Stimulated activated CD8-positive, alpha-beta memory T cell treated with anti-CD3 and anti-CD28 coated beads, Interleukin-2, amount 100 ng/mL, for 48 hours (primary cell): ENCODE data around the gene PTPN22.

Experiments
- DNase-seq, 2 donors: peaks; one replicate each; pipeline ENCODE4 v3.0.0-alpha.2; 2020; ENCODE audit warnings: low read depth in 2 of 2

The PTPN22 gene

DNA sequence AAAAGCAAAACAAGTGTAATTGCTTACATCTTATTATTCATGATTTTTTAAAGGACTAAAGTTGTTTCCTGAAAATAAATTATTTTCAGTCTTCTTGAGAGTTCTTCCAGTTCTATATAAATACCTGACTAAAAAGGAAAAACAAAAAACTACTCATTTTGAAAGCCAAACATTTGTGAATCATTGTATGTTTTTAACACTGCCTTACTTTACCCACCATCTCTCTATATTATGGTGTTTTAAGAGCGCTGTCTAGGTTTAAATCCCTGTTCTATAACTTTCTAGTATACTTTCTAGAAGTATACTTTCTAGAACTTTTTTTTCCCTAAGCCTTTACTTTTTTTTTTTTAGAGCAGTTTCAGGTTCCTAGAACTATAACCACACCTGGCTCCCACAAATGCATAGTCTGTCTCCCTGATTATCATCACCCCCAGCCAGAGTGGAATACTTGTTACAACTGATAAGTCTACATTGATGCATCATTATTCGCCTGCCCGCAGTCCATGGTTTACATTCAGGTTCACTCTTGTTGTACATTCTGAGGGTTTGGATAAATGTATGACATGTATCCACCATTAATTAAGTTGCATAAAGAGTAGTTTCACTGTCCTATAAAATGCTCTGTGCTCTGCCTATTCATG lies 69.0 kb downstream of the PTPN22 start:
- no peak for DNase-seq

DNA sequence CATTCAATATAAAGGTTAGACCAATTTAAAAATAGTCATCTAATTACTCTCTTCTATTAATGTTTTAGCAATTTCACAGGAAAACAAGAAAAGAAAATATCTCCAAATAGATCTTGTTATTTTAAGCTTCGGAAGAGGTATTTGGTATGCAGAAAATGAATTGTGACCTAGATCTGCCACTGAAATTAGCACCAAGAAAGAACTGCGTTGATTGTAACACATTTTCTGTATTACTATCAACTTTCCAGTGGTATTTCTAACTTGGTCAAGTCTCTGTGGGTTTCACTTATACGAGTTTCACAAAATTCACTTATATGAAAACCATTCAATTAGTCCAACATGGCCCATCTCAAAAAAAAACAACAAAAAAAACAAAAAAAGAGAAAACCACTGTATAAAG lies 71.0 kb downstream of the PTPN22 start:
- DNase-seq: no peak

DNA sequence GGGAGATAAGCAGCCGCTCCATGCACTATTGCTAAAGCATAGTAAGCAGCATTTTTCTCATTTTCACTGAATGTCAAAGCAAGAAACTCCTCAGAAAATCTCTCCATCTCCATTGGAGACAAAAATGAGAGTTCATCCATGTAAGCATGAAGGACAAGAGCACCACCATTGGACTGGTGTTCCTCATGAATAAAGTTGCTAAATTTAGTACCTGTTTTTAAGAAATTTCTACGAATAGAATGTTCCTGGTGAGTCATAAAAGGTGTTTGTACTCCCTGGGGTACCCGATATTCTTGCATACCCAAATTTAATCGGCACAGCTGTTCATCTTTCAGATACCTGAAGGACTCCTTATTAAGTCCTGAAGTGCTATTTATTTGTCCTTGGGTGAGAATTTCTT lies 74.0 kb downstream of the PTPN22 start:
- no peak for DNase-seq

DNA sequence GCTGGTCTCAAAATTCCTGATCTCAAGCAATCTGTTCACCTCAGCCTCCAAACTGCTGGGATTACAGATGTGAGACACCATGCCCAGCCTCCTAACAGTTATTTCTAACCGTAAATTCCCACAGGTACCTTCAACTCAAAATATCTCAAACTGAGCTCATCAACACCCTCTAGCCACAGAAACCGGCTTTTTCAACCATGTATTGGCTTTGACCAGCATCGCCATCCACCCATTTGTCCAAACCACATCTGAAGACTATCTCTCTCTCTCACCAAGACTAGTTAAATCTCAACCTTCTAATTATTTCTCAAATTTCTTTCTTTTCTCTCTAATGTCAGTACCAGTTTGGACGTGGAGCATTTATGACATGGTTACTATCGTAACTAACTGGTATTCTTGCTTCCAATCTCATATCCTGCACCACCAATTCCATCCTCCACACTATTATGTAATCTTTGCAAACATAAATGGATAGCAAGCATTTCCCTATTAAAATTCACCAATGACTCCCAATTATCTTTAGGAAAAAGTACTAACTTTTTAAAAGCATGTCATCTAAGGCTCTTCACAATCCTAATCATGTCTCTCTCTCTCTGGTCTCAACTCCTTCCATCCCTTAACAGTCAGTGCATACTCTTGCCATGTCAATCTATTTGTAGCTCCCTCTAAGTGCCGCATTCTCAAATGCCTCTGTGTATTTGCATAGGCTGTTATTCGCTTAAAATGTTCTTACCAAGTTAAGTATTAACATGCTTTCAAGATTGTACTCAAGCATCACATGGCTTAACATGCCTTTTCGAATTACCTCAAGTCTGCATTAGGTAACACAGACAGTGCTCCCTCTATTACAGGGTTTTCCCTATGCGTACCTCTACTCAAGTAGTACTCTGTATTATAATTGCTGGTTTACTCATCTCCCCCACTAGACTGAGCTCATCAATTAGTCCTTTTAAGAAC lies 77.4 kb downstream of the PTPN22 start:
- DNase-seq: no peak

DNA sequence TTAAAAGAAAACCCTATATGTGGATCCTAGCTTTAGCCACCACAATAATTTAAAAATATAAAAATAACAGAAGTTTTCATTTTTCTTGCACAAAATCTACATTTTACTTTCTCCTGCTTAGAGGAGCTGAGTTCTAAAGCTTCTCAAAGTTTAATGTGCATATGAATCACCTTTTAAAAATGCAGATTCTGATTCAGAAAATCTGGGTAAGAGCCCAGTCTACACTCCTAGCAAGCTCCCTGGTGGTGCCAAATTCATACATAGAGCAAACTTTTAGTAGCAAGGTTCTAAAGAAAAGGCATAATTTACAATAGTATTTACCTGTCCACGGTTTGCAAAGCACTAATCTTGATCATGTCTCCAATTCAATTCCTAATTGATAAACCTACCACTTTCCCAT lies 78.5 kb downstream of the PTPN22 start:
- no peak for DNase-seq

DNA sequence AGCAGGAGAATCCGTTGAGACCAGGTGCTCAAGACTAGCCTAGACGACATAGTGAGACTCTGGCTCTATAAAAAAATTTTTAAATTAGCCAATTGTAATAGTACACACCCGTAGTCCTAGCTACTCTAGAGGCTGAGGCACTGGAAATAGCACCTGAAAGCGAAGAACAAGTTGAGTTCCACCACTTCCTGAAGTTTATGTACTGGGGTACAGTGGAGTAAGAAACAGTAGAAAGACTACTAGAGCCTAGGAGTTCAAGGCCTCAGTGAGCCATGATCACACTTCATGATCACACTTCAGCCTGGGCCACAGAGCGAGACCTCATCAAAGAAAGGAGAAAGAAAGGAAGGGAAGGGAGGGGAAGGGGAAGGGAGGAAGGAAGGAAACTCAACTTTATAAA lies 79.0 kb downstream of the PTPN22 start:
- DNase-seq: no peak

DNA sequence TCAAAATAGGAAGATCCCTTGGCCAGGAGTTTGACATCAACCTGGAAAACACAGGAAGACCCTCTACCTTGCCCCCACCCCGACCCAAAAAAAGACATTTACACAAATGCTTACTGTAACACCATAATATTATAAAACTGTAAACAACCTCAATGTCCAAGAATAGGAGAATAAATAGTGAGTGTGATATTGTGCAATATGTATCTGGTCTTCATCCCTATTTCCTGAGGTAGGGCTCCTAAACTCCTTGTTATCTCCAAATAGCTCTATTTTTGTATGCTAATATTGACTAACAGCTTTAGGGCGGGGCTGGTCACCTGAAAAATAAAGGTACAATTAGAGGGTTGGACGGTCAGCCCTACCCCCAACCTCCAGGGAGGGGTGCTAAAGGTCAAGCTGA lies 82.7 kb downstream of the PTPN22 start:
- no peak for DNase-seq

DNA sequence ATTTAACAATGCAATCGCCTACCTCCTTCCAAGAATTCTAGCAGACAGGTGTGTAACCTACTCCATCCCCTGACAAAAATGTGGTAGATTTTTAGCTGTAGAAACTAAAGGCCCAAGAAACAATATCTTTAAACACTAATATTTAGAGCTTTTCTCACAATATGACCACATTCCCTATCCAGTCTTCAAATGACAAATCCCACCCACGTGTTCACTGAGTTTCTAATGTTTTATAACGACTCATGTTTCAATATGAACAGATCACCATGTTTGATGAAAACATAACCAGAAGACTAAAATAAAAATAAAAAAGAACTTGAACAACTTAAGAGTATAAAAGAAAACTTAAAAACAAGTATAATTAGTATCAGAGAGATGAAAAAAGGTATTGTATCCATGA lies 83.8 kb downstream of the PTPN22 start:
- DNase-seq: no peak

DNA sequence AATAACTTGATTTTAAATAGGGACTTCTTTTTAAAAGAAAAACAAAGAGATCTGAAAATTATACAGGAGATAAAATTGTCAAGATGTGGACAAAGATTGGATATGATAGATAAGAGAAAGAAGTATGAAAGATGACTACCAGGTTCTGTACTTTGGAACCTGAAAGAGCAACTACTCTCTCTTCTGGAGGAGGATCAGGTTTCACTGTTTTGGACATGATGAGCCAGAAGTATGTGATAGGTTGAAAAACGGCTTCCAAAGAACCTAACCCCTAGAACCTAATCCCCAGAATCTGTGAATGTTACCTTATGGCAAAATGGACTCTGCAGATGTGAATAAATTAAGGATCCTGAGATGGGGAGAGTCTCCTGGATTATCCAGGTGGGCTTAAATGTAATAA lies 85.4 kb downstream of the PTPN22 start:
- DNase-seq: no peak

DNA sequence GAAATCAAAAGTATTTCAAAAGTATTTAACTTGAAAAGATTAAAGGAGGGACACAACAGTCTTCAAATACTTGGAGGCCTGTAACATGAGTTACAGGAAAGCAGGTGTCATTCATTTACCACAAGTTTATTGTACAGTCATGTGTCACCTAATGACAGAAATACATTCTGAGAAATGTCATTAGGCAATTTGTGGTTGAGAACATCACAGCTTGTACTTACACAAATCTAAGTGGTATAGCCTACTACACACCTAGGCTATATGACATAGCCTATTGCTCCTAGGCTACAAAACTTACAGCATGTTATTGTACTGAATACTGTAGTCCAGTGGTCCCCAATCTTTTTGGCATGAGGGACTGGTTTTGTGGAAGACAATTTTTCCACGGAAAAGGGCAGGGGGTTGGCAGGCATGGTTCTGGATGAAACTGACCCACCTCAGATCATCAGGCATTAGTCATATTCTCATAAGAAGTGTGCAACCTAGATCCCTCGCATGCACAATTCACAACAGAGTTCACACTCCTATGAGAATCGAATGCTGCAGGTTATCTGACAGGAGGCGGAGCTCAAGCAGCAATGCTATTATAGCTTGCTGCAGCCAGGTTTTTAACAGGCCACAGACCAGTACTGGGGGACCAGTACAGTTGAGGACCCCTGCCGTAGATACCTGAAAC lies 87.3 kb downstream of the PTPN22 start:
- no peak for DNase-seq

DNA sequence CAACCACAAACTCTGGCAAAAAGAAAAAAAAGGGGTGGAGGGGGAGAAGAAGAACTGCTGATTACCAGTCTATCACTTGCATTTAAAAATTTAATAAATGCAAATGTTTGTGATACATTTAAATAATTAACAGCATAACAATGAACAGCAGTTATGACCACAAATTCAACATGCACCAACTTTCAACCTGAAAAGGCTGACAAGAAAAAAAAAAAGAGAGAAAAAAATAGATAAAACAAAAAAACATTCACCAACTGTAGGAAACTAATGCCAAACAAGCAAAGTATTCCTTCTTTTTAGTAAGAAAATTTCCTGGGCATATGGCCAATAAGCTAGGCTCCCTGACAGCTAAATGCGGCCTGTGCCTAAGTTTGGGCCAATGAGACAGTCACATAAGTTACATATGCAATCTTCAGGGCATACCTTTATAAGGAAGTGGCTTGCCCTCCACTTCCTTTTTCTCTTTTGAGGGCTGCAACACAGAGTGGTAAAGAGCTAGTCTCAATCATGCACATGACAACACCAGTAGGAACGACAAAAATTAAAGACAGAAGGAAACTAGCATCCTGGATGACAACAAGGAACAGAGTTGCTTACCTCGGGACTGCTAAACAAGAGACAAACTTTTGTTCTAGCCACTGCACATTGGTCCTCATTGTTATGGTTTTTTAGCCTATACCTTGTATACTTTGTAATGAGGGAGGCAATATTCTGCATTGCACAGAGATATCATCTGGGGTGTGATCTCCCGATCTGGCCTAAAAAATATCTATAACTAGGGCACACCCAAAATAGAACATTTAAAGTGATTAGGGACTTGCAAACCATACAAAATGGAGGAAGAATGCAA lies 88.0 kb downstream of the PTPN22 start:
- DNase-seq: no peak

DNA sequence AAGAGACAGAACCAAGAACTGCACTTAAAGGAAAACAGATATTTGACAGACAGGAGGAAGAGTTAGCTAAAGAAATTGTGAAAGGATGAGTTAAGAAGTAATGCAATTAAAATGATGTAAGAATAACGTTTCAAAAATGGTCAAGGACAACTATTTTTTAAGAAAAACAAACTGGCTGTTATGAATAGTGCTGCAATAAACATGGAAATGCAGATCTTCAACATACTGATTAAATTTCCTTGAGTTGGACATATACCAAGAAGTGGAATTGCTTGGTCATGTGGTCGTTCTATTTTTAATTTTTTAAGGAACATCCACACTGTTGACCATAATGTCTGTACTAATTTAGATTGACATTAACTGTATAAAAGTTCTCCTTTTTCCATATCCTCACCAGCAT lies 89.1 kb downstream of the PTPN22 start:
- DNase-seq: no peak

DNA sequence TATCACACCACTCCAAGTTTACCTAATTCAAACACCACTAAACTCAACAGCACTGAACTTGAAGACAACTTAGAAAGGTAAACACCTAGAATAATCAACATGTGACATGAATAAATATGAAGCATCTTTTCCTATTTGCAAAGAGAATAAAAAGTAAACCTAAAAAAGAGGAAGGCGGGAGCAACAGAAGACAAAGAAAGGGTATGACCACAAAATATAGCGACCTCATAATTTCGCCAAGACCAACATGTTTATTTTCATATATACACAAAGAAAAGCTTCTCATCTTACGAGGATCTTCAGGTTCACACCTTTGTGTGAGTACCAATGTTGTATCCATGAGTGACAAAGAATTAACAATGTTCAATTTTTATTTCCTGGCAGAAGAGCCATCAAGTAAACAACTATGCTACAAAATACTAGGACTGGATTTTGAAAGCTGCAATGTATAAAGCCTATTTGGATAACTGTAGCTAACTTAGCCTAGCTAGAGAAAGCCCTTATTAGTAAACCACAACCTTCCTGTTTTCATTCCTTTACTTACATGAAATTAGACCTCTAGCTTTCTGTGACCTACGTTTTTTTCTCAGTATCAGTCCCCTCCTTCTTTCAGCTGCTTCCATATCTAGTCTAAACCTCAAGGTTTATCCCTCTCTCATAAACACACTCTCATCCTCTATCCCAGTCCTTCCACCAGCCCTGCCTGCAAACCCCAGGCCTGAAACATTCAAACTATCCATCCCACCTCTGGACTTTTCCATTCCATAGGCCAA lies 91.0 kb downstream of the PTPN22 start:
- DNase-seq: no peak

DNA sequence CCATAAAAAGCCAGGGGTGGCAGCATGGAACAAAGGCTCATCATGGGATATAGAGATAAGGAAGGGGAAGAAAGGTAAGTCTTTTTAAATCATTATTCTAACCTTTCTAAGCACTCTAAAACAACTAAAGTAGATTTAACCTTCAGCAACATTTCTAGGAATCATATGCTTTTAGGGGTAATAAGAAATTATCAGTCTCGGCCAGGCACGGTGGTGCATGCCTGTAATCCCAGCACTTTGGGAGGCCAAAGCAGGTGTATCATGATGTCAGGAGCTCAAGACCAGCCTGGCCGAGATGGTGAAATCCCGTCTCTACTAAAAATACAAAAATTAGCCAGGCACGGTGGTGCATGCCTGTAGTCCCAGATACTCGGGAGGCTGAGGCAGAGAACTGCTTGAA lies 92.0 kb downstream of the PTPN22 start:
- no peak for DNase-seq

DNA sequence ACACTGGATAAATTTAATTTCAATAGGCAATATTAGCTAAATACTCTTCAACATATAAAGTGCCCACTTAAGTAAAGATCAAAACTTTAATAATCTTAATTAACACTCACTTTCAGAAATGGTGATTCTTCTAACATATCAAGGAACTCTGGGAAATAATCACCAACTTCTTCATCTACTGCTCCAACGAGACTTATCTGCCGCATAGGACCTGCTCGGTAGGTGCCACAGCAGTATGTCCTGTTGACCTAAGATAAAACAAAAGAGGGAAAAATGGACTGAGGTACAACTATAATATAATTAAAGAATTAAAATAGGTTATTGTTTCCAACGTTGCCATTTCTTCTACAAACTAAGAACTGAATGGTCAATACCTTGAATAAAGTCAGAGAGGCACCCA lies 94.0 kb downstream of the PTPN22 start:
- no peak for DNase-seq

DNA sequence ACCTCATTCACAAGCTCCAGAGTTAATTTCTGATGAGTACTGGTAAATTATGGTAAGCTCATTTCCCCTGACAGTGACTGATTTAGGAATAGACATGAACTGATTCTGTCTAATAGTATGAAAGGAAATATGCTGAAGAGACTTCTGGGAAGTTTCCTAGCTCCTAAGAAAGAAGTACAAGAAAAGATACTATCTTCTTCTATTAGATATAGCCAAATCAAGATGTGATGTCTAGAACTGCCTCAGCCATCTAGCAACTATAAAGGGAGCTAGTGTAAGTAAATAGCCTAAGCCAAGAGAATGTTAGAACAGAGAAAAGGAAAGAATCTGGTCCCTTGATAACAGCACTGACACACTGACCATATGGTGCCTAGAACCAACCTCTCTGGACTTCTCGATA lies 101.5 kb downstream of the PTPN22 start:
- DNase-seq: no peak

DNA sequence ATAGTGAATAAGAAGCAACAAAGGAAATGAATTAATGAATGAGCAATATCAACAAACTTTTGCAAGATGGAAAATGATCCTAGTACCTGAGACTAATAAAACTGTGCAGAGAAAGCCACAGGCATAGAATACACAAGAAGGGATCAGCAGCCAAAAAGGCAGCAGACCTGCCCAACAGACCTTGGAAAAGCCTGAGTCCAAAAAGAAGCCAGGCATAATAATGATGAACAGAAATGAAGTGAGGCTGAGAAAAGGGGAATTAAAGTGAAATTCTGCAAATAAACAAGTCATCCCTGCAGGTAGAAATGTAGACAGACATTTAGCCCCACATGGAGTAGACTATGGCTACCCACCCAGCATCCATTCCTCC lies 101.9 kb downstream of the PTPN22 start:
- no peak for DNase-seq

DNA sequence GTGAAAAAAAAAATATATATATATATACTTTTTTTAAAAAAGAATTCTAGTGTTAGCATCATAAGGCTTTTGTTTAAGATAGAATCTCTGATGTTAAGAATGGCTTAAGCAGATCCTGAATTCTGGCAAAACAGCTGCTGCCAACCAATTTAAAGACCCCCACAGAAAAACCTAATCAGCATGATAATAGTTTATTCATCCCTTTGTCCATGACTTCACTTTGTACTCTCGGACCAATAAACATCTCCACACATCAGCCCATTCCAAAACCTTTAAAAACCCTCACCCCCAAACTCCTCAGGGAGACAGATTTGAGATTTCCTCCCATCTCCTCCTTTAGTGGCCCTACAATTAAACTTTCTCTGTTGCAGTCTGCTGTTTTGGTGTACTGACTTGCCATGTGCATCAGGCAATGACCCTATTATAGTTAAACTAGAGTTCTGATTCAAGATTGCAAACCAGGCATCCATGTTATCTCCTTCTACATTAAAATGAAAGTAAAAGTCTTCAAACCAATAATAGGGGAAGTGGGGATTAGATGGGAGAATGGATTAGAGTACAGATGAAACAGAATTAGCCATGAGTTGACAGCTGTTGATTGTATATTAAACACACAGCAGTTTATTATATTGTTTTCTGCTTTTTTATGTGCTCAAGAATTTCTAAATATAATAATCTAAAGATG lies 102.5 kb downstream of the PTPN22 start:
- DNase-seq: no peak

DNA sequence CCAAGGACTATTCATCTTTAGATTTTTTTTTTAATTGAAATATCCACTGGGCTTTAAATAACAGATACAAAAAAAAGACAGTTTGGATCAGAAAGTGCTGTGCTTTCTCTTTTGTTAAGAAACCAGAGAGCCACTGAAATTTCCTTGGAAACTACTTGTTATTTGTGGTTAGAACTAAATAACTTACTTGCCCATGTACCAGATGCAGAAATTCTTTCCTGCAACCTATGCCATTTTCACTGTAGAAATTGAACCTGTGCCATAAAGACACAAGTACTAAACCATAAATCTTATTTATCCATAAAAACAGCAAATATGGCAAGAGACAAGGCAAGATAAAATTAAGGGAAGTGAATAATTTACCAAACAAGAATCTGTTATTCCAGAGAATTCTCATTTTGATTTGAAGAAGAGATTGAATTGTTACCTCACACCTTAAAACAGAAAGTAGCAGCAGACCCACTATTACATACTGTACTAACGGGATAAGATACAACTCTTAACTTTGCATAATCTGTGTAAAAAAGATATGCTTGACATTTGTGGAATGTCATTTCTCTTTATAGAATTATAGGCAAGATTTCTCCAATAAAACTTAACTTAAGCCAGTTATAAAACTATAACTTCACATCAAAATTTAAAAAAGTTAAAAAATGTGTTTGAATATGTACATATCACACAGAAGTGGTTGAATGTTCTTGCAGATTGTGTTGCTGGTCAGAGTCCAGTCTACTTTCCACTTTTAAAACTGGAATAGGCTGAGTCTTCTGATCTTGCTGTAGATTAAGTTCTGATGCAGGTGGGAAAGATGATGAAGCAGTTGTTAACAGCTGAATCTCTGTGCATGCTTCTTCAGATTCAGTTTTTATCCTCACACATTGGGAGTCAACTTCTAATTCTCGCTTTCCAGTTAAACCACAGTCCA lies 105.9 kb downstream of the PTPN22 start:
- DNase-seq: no peak
